Activated naive CD4-positive, alpha-beta T cell treated with anti-CD3 and anti-CD28 coated beads, Interleukin-2, amount 50 U/mL, for 16 hours (primary cell): ENCODE results near the gene BABAM1.
"Not testable (repeated sequence)": the region's sequence is repeated elsewhere in the genome, so short reads cannot be mapped to it uniquely, and the experiment has no call there.

Source experiments
- DNase-seq: peaks from one replicate; pipeline ENCODE4 v3.0.0-alpha.2; 2020

Gene BABAM1

DNA sequence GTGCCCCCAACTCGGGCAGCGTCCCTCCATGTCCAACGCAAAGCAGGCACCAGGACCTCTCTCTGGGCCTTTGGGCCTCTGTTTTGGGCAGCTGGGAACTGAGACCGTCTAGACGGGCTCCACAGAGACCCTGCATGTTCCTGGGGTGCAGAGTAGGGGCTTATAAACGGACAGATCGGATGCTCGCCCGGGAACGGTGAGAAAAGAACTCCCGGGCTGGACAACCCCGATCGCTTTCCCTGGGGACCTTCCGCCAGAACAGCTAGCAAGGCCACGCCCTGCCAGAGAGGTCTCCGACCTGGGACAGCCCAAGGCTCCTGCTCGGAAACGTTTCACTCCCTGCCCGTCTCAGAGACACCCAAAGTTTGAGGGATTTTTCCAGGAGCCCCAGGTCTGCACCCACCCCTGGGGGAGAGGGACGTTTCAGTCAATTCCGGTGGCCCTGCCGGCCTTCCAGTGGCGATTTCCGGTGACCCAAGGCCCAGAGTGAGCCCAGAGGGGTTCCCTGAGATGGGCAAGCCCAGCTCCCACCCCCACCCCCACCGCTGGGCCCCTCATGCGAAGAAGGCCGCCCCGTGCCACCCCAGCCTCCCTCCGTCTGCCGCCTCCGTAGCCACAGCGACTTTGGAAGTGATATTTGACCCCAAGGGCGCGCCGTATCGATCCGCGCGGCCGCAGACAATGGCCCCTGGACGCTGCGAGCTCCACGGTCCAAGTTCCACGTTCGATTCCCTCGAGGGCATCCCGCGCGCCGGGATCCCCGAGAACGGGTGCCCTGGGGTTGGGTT is 23.2 kb upstream of the BABAM1 start:
- DNase-seq, result no peak

- DNase-seq, result no peak
Measured at GRCh38 chr19:17244618-17245534, 22.4 kb upstream of the BABAM1 start.

- no peak for DNase-seq
Measured at GRCh38 chr19:17245535-17245984, 21.7 kb upstream of the BABAM1 start, which contains the start of gene NR2F6. Gene NR2F6 (minus strand): TSS chr19:17245919. CDS start chr19:17245220, 699 bp downstream.

GRCh38 chr19:17246681-17247425 is 20.4 kb upstream of the BABAM1 start:
- no peak for DNase-seq

DNA sequence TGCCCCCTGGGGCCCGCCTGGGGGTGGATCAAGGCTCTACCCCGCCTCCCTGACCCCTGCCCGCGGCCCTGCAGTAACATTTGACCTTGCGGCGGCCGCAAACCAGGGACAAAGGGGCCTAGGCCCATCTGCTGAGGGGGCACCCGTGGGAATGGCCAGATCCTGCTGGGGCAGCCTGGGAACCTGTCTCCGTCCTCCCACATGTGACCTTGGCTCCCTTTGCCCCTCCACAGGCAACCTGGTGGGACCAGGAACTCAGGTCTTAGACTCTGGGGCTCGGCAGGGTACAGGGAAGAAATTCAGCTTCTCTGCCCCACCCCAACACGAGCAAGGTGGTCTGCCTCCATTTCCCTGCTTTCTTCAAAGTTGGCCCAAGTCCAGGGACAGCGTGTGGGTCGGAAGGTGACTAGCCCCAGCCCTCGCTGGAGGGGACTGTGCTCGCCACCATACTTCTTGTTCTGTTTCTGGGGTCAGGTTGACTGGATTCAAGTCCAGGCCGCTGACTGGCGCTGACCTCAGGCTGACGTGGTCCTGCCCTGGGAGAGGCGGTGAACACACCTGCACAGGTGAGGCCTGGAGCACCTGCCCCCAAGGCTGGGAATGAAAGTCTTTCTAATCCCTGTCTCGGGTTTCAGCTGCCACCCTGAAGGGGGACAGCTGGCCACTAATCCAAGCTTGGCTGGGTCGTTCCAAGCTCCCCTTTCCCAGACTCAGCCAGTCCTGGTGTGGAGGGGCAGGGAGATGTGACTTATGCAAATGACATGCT is 19.0 kb upstream of the BABAM1 start:
- DNase-seq, result no peak

- DNase-seq, result no peak
Measured at GRCh38 chr19:17249887-17250548, 17.2 kb upstream of the BABAM1 start.

DNA sequence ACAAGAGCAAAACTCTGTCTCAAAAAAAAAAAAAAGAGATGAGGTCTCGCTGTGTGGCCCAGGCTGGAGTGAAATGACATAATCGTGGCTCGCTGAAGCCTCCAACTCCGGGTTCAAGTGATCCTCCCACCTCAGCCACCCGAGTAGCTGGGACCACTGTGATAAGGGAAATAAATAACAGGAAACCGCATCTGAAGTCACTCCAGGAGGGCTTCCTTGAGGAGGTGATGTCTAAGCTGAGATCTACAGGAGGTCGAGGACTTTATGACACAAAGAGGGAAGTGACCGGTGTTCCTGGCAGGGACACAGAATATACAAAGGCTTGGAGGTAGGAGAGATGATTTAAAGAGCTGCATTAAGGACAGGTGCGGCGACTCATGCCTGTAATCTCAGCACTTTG is 12.6 kb upstream of the BABAM1 start:
- DNase-seq, result no peak

- no peak for DNase-seq
Measured at GRCh38 chr19:17255150-17255621, 12.1 kb upstream of the BABAM1 start.

- DNase-seq, result no peak
Measured at GRCh38 chr19:17256130-17256529, 11.1 kb upstream of the BABAM1 start.

DNA sequence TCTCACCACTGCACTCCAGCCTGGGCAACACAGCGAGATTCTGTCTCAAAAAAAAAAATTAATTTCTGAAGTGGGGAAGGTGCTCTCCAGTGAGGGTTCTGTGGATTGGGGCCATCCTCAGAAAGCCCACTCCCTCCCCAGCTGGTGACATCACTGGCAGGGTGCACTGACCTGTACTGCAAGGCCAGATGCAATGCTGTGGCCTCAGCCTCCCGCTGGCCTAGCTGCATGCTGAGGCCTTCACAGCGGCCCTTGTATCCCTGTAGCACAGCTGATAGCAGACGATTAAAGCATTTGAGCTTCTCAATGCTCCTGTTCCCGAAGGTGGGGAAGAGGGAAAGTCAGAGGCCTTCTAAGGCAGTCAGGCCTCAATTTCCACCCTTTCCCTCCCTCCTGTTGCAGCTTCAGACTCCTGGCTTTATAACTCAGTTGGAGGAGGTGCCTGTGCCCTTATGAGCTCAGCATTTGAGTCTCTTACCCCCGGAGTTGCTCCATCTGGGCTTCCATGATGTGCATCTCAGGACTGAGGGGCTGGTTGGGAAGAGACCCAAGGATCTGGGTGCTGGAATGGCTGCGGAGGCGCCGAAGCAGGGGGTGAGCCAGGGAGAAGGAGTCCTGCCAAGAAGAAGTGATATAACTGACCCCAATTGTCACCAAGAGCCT is 8.0 kb upstream of the BABAM1 start:
- DNase-seq, result no peak

DNA sequence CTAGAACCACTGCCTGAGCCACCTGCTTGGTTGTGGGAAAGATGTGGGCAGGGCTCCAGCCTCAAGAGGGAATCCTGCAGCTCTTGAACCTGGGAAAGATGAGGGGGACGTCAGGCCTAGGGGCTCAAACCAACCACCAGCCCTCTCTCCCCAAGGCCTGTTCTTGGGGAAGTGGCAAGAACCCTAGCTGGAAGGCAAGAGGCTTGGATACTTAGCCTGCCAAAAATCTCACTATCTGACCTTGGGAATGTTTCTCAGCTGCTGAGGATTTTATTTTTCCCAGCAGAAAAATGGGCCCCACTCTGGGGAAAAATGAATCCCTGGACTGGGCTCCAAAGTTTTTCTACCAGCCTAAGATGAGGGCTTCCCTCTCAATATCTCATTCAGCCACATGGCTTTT is 7.3 kb upstream of the BABAM1 start:
- no peak for DNase-seq

GRCh38 chr19:17260842-17261325 is 6.4 kb upstream of the BABAM1 start:
- peak; percentile 90 for DNase-seq

- DNase-seq, result no peak
Measured at GRCh38 chr19:17262557-17262956, 4.7 kb upstream of the BABAM1 start.

DNA sequence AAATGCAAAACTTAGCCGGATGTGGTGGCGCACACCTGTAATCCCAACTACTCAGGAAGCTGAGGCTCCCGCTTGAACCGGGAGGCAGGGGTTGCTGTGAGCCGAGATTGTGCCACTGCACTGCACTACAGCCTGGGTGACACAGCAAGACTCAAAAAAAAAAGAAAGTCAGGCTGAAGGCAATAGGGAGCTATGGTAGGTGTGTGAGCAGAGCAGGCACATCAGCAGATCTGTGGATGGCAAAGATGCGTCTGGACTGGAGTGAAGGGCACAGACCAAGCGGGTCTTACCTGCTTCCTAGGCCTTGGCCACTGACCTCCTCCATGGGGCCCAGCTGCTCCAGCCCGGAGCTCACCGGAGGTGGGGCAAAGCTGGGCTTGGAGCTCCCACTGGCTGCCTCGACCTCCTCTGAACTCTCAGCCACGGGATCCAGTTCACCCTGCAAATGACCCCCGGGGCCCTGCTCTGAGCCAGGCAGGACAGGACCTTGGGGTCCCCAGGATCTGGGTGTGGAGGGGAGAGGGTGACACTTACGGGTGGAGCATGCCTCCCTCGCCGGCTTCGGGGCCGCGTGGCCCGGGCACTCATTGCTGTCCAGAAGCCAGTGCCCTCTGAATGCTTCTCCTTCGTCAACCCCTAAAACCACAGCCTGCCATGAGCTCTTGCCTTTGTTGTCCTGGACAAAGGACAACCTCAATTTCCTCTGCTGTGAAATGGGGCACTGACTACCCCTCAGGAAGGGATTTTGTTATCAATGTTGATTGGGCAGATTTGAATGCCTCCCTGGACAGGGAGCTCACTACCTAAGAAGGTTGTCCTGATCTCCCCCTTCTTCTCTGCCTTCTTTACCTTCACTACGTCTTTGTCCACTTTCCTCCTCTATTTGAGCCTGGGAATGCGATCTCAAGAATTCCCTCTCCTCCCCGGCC is 3.3 kb upstream of the BABAM1 start:
- no peak for DNase-seq

DNA sequence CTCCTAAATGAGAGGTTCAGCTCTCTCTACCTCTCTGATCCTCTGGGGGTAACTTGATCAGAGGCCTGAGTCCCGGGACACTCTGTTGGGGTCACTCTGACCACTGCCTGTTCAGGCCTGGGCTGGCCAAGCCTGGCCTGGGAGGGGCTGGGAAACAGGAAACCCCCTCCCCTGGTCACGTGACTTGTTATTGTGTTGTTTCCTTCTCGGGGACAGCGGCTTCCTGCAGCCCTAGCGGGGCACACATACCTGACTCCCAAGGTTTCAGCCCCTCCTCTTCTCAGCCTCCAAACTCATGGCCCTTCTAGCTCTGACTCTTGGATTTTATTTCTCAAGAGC is 2.6 kb upstream of the BABAM1 start, which contains the start of gene USHBP1:
USHBP1 (minus strand) TSS at position 105 of the 339 bp plus-strand sequence. CDS start 446 bp downstream, outside the sequence.
- DNase-seq, result no peak

DNA sequence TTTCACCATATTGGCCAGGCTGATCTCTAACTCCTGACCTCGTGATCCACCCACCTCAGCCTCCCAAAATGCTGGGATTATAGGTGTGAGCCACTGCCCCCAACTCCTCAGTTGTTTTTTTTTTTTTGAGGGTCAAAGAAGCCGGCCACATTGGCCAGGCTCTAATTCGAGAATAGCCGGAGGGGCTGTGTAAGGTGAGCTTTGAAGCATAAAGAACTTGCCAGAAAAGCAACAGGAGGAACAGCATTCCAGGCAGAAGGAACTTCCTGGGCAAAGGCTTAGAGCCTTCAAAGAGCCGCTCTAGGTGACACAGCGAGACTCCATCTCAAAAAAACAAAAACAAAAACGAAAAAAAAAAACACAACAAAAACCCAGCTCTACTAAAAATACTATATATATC is 1.2 kb upstream of the BABAM1 start:
- DNase-seq, result no peak

- DNase-seq, result no peak
Measured at GRCh38 chr19:17266589-17266974, 661 bp upstream of the BABAM1 start.

GRCh38 chr19:17268754-17269153 is 1.5 kb downstream of the BABAM1 start:
- DNase-seq, result no peak

DNA sequence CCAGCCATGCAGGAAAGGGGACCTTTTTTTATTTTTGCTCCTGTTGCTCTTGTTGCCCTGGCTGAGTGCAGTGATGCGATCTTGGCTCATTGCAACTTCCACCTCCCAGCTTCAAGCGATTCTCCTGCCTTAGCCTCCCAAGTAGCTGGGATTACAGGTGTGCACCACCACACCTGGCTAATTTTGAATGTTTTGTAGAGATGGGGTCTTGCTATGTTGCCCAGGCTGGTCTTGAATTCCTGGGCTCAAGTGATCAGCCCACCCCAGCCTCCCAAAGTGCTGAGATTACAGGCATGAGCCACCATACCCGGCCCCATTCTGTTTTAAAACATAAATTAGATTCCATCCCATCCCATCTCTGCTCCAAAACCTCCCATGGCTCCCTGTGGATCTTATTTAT is 7.6 kb downstream of the BABAM1 start:
- not testable (repeated sequence) for DNase-seq
